Activated naive CD4-positive, alpha-beta T cell treated with Interleukin-2 at 50 U/mL for 16 hours (primary cell): Measurements from ENCODE around the gene TOMM7.

ENCODE experiments used
- DNase-seq: peaks from one replicate; pipeline ENCODE4 v3.0.0-alpha.2; 2020

The TOMM7 gene

GRCh38 chr7:22822486-22823141 lies at the start of gene TOMM7:
TSS of gene TOMM7 (minus strand) at chr7:22822849. CDS start at chr7:22822779, 70 bp downstream.
- DNase-seq = peak; percentile 89

- no peak for DNase-seq
Observed at GRCh38 chr7:22872096-22872807, 49.6 kb upstream of the TOMM7 start.

GRCh38 chr7:22871661-22872060 lies 49.0 kb upstream of the TOMM7 start:
- DNase-seq = no peak

- DNase-seq = no peak
Observed at GRCh38 chr7:22868509-22868908, 45.9 kb upstream of the TOMM7 start.

- no peak for DNase-seq
Observed at GRCh38 chr7:22867589-22867988, 44.9 kb upstream of the TOMM7 start.

GRCh38 chr7:22867003-22867402 lies 44.4 kb upstream of the TOMM7 start:
- DNase-seq = no peak

GRCh38 chr7:22865602-22865960 lies 42.9 kb upstream of the TOMM7 start:
- DNase-seq = no peak

GRCh38 chr7:22864855-22865601 lies 42.4 kb upstream of the TOMM7 start:
- no peak for DNase-seq

GRCh38 chr7:22864301-22864700 lies 41.7 kb upstream of the TOMM7 start:
- no peak for DNase-seq

- DNase-seq = no peak
Observed at GRCh38 chr7:22863156-22863899, 40.7 kb upstream of the TOMM7 start.

GRCh38 chr7:22861576-22861975 lies 38.9 kb upstream of the TOMM7 start:
- no peak for DNase-seq

GRCh38 chr7:22860784-22861482 lies 38.3 kb upstream of the TOMM7 start:
- DNase-seq = peak; percentile 22

- no peak for DNase-seq
Observed at GRCh38 chr7:22860337-22860736, 37.7 kb upstream of the TOMM7 start.

- no peak for DNase-seq
Observed at GRCh38 chr7:22859641-22860290, 37.1 kb upstream of the TOMM7 start.

GRCh38 chr7:22858640-22859561 lies 36.3 kb upstream of the TOMM7 start:
- no peak for DNase-seq

- no peak for DNase-seq
Observed at GRCh38 chr7:22858274-22858639, 35.6 kb upstream of the TOMM7 start.

GRCh38 chr7:22856416-22856815 lies 33.8 kb upstream of the TOMM7 start:
- no peak for DNase-seq

- no peak for DNase-seq
Observed at GRCh38 chr7:22855049-22855392, 32.4 kb upstream of the TOMM7 start.

- peak; percentile 84 for DNase-seq
Observed at GRCh38 chr7:22854158-22855048, 31.8 kb upstream of the TOMM7 start.

GRCh38 chr7:22853674-22854157 lies 31.1 kb upstream of the TOMM7 start:
- DNase-seq = no peak
